PFSK-1 (cell line): ENCODE results near the gene PON1.

Experiments
- FOXP2 ChIP-seq: optimal IDR thresholded peaks from 2 replicates; pipeline ENCODE3; 2011; ENCODE audit warnings: borderline replicate concordance, control low read depth, inconsistent platforms; ENCODE audit not compliant: insufficient read depth; ENCODE audit errors: extremely low read length, extremely low read depth
- POLR2AphosphoS5 ChIP-seq: IDR thresholded peaks from 2 replicates; pipeline ENCODE4 v1.6.1; 2012; ENCODE audit warnings: low read depth, mild to moderate bottlenecking, control low read depth, low read length, moderate library complexity
- REST ChIP-seq, 2 experiments: IDR thresholded peaks; 2 replicates each; pipeline versions ENCODE4 v1.6.1 to v1.8.0; 2011 to 2012; ENCODE audit warnings: low read depth in 2 of 2, low read length in 2 of 2, control low read depth in 1 of 2, inconsistent platforms in 1 of 2, mild to moderate bottlenecking in 1 of 2, moderate library complexity in 1 of 2; ENCODE audit not compliant: insufficient read depth in 1 of 2
- SIN3A ChIP-seq: IDR thresholded peaks from 2 replicates; pipeline ENCODE4 v1.6.1; 2012; ENCODE audit warnings: mild to moderate bottlenecking, low read length, moderate library complexity, borderline replicate concordance; ENCODE audit not compliant: insufficient read depth
- TAF1 ChIP-seq: IDR thresholded peaks from 2 replicates; pipeline ENCODE4 v1.6.1; 2012; ENCODE audit warnings: low read length, control low read depth, borderline replicate concordance; ENCODE audit not compliant: insufficient read depth

PON1 gene

DNA sequence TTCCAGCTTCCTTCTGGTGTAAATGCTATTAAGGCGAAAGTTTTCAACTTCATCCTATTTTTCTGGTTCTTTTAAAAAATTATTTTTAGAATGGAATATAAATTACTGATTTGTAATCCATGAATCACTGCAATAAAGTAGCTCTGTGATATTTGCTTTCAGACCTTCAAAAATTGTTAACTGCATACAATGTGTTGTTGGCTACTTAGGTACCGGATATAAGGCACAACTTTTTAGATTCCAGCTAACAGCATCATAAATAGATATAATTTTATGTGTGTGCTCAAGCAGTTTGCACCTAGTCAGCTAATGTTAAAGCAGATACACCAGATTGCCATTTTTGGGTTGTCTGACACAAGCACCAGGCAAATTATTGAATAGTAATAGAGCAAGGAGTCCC lies 58.7 kb downstream of the PON1 start:
- TF ChIP-seq FOXP2 (no peak), TAF1 (no peak), SIN3A (no peak), POLR2AphosphoS5 (no peak), REST (IDR thresholded peaks at IDR 0.05; ENCODE audit: insufficient read depth in 1 of 2, low read depth in 2 of 2, low read length in 2 of 2) (no peak)

GRCh38 chr7:95264363-95264891 lies 59.9 kb downstream of the PON1 start:
- TF ChIP-seq SIN3A (no peak), TAF1 (no peak), FOXP2 (no peak), REST (IDR thresholded peaks at IDR 0.05; ENCODE audit: insufficient read depth in 1 of 2, low read depth in 2 of 2, low read length in 2 of 2) (no peak), POLR2AphosphoS5 (no peak)

DNA sequence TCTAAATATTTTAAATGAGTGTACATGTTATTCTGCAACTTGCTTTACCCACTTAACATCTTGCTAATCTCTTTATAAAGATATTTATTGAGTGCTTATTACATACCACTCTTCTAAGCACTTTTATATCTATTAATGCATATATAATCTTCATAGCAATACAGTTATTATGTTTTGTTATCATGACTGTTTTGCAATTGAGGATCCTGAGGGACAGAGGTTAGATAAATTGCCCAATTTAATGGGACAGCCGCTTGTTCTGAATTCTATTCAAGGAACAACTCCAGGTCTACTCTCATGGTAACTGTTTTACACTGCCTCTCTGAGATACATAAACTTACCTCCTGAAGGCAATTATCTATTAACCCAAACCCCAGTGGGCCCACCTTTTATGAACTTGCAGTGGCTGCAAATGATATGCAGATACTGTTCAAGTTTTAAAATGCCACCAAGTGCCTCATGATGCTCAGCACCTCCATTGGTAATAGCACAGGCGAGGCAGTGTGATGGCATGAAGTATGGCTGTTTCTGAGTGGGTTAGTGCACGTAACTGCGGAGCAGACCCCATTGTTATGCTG lies 60.5 kb downstream of the PON1 start:
- TF ChIP-seq FOXP2: no peak
- TF ChIP-seq TAF1: no peak
- TF ChIP-seq REST (IDR thresholded peaks at IDR 0.05; ENCODE audit: insufficient read depth in 1 of 2, low read depth in 2 of 2, low read length in 2 of 2): no peak
- TF ChIP-seq SIN3A: no peak
- no peak for TF ChIP-seq POLR2AphosphoS5

GRCh38 chr7:95262875-95263274 lies 61.5 kb downstream of the PON1 start:
- TF ChIP-seq FOXP2 (no peak), TAF1 (no peak)

DNA sequence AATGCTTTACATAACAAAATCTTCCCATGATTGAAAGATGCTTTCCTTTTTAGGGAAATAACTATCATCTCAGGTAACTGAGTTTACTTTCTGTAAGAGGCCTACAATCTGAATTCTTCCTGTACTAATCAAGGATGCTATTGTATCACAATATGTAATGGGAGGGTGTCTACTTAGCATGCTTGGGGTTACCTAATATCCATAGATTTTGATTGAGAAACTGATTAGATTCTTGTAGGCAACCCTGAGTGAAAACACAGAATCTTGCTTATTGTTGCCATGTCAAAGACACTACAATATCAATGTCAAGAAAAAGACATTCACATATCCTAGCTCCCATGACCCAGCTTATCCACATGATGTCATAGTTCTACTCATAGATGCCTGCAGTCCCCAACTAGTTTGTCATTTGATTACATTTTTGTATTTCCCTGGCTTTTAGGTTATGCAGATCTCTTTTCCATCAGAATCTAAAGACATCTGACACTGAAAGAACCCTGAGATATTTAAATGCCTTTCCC lies 62.4 kb downstream of the PON1 start:
- TF ChIP-seq SIN3A (no peak), REST (IDR thresholded peaks at IDR 0.05; ENCODE audit: insufficient read depth in 1 of 2, low read depth in 2 of 2, low read length in 2 of 2) (no peak), POLR2AphosphoS5 (no peak), TAF1 (no peak), FOXP2 (no peak)
